Thymus (tissue), 11 donors: ENCODE measurements around the gene SLC4A1AP. TPM values are rescaled to one million over a fixed set of nuclear protein-coding genes. Genes with fewer than 3 reads are reported as not detected.

Experiments
- DNase-seq, 9 donors: peaks; one replicate each; pipeline ENCODE4 v3.0.0-alpha.2; 2013; ENCODE audit warnings: low spot score in 9 of 9, low read depth in 6 of 9, missing footprints in 1 of 9
- H3K27ac ChIP-seq, 2 donors: one replicate each; pipeline ENCODE4 v1.5.1; 2013; ENCODE audit warnings: control low read depth in 1 of 2, low read depth in 1 of 2, low read length in 1 of 2, mild to moderate bottlenecking in 1 of 2, moderate library complexity in 1 of 2
- H3K27me3 ChIP-seq, 2 donors: one replicate each; pipeline ENCODE4 v1.5.1; 2013; ENCODE audit warnings: low read length in 1 of 2; ENCODE audit not compliant: control insufficient read depth in 2 of 2, insufficient read depth in 1 of 2
- H3K36me3 ChIP-seq, 2 donors: one replicate each; pipeline ENCODE4 v1.5.1; 2013; ENCODE audit warnings: low read length in 1 of 2, mild to moderate bottlenecking in 1 of 2, moderate library complexity in 1 of 2; ENCODE audit not compliant: control insufficient read depth in 2 of 2, insufficient read depth in 2 of 2
- H3K4me1 ChIP-seq, 2 donors: one replicate each; pipeline ENCODE4 v1.5.1; 2013; ENCODE audit warnings: low read length in 2 of 2; ENCODE audit not compliant: control insufficient read depth in 2 of 2, insufficient read depth in 2 of 2
- H3K4me3 ChIP-seq, 2 donors: one replicate each; pipeline ENCODE4 v1.5.1; 2013; ENCODE audit warnings: low read length in 2 of 2, control low read depth in 1 of 2, mild to moderate bottlenecking in 1 of 2
- H3K9me3 ChIP-seq, 2 donors: one replicate each; pipeline ENCODE4 v1.5.1; 2013; ENCODE audit warnings: low read length in 1 of 2, mild to moderate bottlenecking in 1 of 2; ENCODE audit not compliant: control insufficient read depth in 2 of 2, insufficient read depth in 1 of 2
- WGBS: extraction: QIAGEN DNeasy Blood & Tissue Kit; methylation state at CpG from one replicate; pipeline ENCODE4 v1.1.7; 2013; 5-methylcytosine and 5-hydroxymethylcytosine counted together
- polyA plus RNA-seq: library from polyadenylated mRNA; stranded (reverse); fragments of 200-250 nt; gene quantifications from one replicate; pipeline ENCODE4 v1.2.3, GENCODE V29; 2013
- total RNA-seq: library from RNA; stranded (reverse); fragments of 120-200 nt; gene quantifications from one replicate; pipeline ENCODE4 v1.2.4, GENCODE V29; 2013
- donor health status: healthy.

Gene SLC4A1AP
- total and polyA plus RNA-seq, 2 donors = 21.7 to 27.1 TPM

- H3K27me3 ChIP-seq = peaks cover 0 to 6% of the 10 kb centered on the region in 2 donors
- no peaks in the 10 kb centered on the region for H3K36me3 ChIP-seq
- DNase-seq = no peak
- WGBS = 97% methylated on average over 6 of the region's 6 CpGs
- H3K9me3 ChIP-seq = no peaks in the 10 kb centered on the region
- H3K27ac ChIP-seq = no peak overlapping the region
- H3K4me3 ChIP-seq = no peak overlapping the region
- H3K4me1 ChIP-seq = peaks cover 3 to 13% of the 10 kb centered on the region in 2 donors
Measured at GRCh38 chr2:27736890-27737204, 73.2 kb downstream of the SLC4A1AP start.

DNA sequence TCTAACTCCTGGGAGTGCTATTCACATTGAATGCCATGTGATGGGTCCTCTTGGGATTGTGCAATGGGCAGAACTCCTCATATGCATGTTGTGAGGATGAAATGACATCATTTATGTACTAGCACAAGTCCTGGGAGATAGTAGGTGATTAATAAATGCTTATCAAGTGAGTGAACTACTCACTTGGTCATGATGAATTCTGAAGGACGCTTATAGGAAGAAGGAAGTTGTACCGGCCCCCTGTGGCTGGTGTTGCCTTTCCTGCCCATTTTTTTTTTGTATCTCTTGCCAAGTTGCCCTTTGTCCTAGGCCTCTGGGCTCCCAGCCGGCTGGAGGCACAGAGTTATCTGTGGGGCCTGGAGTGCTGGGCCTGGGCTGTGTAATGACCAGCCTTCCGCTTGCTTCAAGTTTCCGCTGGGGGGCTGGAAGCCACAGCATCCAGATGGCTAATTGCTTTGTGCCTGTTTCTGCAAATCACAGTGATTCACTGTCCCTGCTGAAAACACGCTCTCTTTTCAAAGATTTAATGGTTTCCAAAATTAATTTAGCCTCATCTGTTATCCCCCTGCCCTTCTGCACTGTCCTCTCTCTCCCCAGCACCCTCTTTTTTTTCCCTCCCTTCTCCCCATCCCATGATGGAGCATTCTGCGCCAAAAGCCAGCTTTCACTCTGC lies 74.1 kb downstream of the SLC4A1AP start:
- H3K27me3 ChIP-seq = peaks cover 0 to 6% of the 10 kb centered on the region in 2 donors
- WGBS = 74% methylated on average over 7 of the region's 7 CpGs

GRCh38 chr2:27738349-27739057 lies 74.8 kb downstream of the SLC4A1AP start:
- no peak overlapping the region for H3K27ac ChIP-seq
- peaks cover 0 to 6% of the 10 kb centered on the region in 2 donors for H3K27me3 ChIP-seq
- H3K36me3 ChIP-seq = no peaks in the 10 kb centered on the region
- no peaks in the 10 kb centered on the region for H3K9me3 ChIP-seq
- WGBS = 97% methylated on average over 13 of the region's 13 CpGs
- H3K4me3 ChIP-seq = no peak overlapping the region
- no peak for DNase-seq
- H3K4me1 ChIP-seq = peaks cover 3 to 13% of the 10 kb centered on the region in 2 donors

More for the DNA sequence above, 74.1 kb downstream of the SLC4A1AP start:
- H3K4me1 ChIP-seq = peaks cover 3 to 13% of the 10 kb centered on the region in 2 donors
- H3K36me3 ChIP-seq = no peaks in the 10 kb centered on the region
- no peaks in the 10 kb centered on the region for H3K9me3 ChIP-seq
- no peak overlapping the region for H3K27ac ChIP-seq
- H3K4me3 ChIP-seq = no peak overlapping the region
- no peak for DNase-seq

DNA sequence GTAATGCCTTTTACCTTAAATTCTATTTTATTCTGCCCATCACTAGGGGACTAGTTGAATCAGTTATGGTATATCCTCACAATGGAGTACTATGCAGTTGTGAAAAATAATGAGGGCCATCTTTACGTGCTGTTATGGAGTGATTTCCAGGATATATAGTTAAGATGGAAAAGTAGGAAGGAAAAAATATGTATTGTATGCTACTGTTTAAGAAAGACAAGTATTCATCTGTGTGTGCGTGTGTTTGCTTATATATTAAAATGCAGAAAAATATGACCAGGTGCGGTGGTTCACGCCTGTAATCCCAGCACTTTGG lies 75.3 kb downstream of the SLC4A1AP start:
- H3K27ac ChIP-seq = no peak overlapping the region
- no peaks in the 10 kb centered on the region for H3K36me3 ChIP-seq
- WGBS = 97% methylated on average over 4 of the region's 4 CpGs
- H3K4me3 ChIP-seq = no peak overlapping the region
- no peaks in the 10 kb centered on the region for H3K9me3 ChIP-seq
- H3K4me1 ChIP-seq = peaks cover 3 to 13% of the 10 kb centered on the region in 2 donors
- peaks cover 0 to 6% of the 10 kb centered on the region in 2 donors for H3K27me3 ChIP-seq
- DNase-seq = no peak

DNA sequence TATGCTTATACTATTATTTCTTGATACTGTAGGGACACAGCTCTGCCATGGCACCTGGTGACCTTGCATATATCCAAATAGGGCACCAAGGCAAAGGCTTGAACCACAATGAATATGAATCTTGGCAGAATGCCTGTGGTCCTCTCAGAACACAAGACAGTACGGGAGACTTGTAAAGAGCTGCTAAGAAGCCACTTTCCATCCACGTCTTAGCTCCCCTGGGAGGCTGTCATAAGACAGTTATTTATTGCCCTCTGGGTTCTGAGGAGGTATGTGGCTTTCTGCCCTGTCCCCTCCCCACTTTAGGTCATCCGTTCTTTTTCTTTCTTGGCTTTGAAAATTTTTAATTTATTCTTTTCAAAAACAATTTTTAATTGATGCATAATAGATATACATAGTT lies 78.0 kb downstream of the SLC4A1AP start:
- Histone ChIP-seq H3K4me1 (no peaks in the 10 kb centered on the region), H3K27ac (no peak overlapping the region)
- WGBS = 83% methylated on average over 3 of the region's 3 CpGs

DNA sequence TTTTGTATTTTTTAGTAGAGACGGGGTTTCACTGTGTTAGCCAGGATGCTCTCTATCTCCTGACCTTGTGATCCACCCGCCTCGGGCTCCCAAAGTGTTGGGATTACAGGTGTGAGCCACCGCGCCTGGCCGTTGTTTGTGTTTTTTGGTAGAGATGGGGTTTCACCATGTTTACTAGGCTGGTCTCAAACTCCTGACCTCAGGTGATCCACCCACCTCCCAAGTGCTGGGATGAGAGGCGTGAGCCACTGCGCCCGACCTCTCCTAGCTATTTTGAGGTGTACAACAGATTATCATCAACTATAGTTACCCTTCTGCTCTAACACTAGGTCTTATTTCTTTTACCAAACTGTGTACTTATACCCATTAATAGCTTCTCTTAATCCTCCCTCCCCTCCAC lies 78.9 kb downstream of the SLC4A1AP start:
- WGBS = 97% methylated on average over 9 of the region's 9 CpGs
- Histone ChIP-seq H3K27me3 (peaks cover 0 to 2% of the 10 kb centered on the region in 2 donors), H3K36me3 (no peaks in the 10 kb centered on the region), H3K27ac (no peak overlapping the region), H3K4me1 (no peaks in the 10 kb centered on the region), H3K4me3 (no peak overlapping the region), H3K9me3 (no peaks in the 10 kb centered on the region)
- no peak for DNase-seq

More for the DNA sequence above, 78.0 kb downstream of the SLC4A1AP start:
- DNase-seq = no peak
- H3K4me3 ChIP-seq = no peak overlapping the region
- H3K27me3 ChIP-seq = peaks cover 0 to 2% of the 10 kb centered on the region in 2 donors
- no peaks in the 10 kb centered on the region for H3K36me3 ChIP-seq
- no peaks in the 10 kb centered on the region for H3K9me3 ChIP-seq

Other genes with a start within 250 kb of the SLC4A1AP start
- gene NRBP1, start 235.3 kb upstream of the SLC4A1AP start, total RNA-seq = 43.9 TPM
- gene NRBP1, start 235.3 kb upstream of the SLC4A1AP start, polyA plus RNA-seq = 56.4 TPM
- gene KRTCAP3, start 221.5 kb upstream of the SLC4A1AP start, total RNA-seq = 1.6 TPM
- 13.9 TPM for gene KRTCAP3, start 221.5 kb upstream of the SLC4A1AP start, polyA plus RNA-seq
- 7.6 TPM for gene IFT172, start 174.1 kb upstream of the SLC4A1AP start, total RNA-seq
- 34.2 TPM for gene IFT172, start 174.1 kb upstream of the SLC4A1AP start, polyA plus RNA-seq
- gene FNDC4, start 168.7 kb upstream of the SLC4A1AP start, total RNA-seq = 0.85 TPM
- 4.3 TPM for gene FNDC4, start 168.7 kb upstream of the SLC4A1AP start, polyA plus RNA-seq
- not detected for gene GCKR, start 167.1 kb upstream of the SLC4A1AP start, total RNA-seq
- 0.18 TPM for gene GCKR, start 167.1 kb upstream of the SLC4A1AP start, polyA plus RNA-seq
- gene ZNF512, start 80.8 kb upstream of the SLC4A1AP start, total RNA-seq = 41.6 TPM
- gene ZNF512, start 80.8 kb upstream of the SLC4A1AP start, polyA plus RNA-seq = 33.6 TPM
- 2.2 TPM for gene CCDC121, start 34.9 kb upstream of the SLC4A1AP start, total RNA-seq
- 2.6 TPM for gene CCDC121, start 34.9 kb upstream of the SLC4A1AP start, polyA plus RNA-seq
- 35.1 TPM for gene GPN1, start 34.8 kb upstream of the SLC4A1AP start, total RNA-seq
- 33.9 TPM for gene GPN1, start 34.8 kb upstream of the SLC4A1AP start, polyA plus RNA-seq
- 27.7 TPM for gene SUPT7L, start 275 bp upstream of the SLC4A1AP start, total RNA-seq
- 53.8 TPM for gene SUPT7L, start 275 bp upstream of the SLC4A1AP start, polyA plus RNA-seq
- gene MRPL33, start 107.8 kb downstream of the SLC4A1AP start, total RNA-seq = 135 TPM
- 147 TPM for gene MRPL33, start 107.8 kb downstream of the SLC4A1AP start, polyA plus RNA-seq
- 1.8 TPM for gene RBKS, start 226.5 kb downstream of the SLC4A1AP start, total RNA-seq
- gene RBKS, start 226.5 kb downstream of the SLC4A1AP start, polyA plus RNA-seq = 4.2 TPM
- gene BABAM2, start 226.8 kb downstream of the SLC4A1AP start, total RNA-seq = 17.4 TPM
- gene BABAM2, start 226.8 kb downstream of the SLC4A1AP start, polyA plus RNA-seq = 34.8 TPM